Glutamatergic neuron (in vitro differentiated cells): ENCODE measurements around the gene DERL2. TPM values are rescaled to one million over a fixed set of nuclear protein-coding genes. Genes with fewer than 3 reads are reported as not detected.

Experiments used
- DNase-seq: peaks from one replicate; pipeline ENCODE4 v3.0.0; 2022
- H3K27ac Mint-ChIP-seq: one replicate; pipeline ENCODE4 v1.8.0; 2020; ENCODE audit warnings: mild to moderate bottlenecking, mixed read lengths, inconsistent platforms; ENCODE audit not compliant: unreplicated experiment
- H3K27me3 Mint-ChIP-seq: one replicate; pipeline ENCODE4 v1.8.0; 2020; ENCODE audit warnings: mild to moderate bottlenecking, moderate library complexity, mixed read lengths, inconsistent platforms; ENCODE audit not compliant: unreplicated experiment
- H3K36me3 Mint-ChIP-seq: one replicate; pipeline ENCODE4 v1.8.0; 2020; ENCODE audit warnings: mild to moderate bottlenecking, mixed read lengths, inconsistent platforms; ENCODE audit not compliant: unreplicated experiment
- H3K4me1 Mint-ChIP-seq: one replicate; pipeline ENCODE4 v1.8.0; 2020; ENCODE audit warnings: mild to moderate bottlenecking, low read depth, mixed read lengths, inconsistent platforms; ENCODE audit not compliant: unreplicated experiment
- H3K4me3 Mint-ChIP-seq: one replicate; pipeline ENCODE4 v1.8.0; 2020; ENCODE audit warnings: mild to moderate bottlenecking, mixed read lengths, inconsistent platforms; ENCODE audit not compliant: unreplicated experiment
- H3K9me3 Mint-ChIP-seq: one replicate; pipeline ENCODE4 v1.8.0; 2020; ENCODE audit warnings: mild to moderate bottlenecking, moderate library complexity, mixed read lengths, inconsistent platforms; ENCODE audit not compliant: unreplicated experiment
- total RNA-seq: library from RNA; stranded (reverse); fragmentation: NEBNext Ultra II Directional; extraction: Animal tissue kit (Norgen Biotek cat#: 25700); gene quantifications from one replicate; pipeline ENCODE4 v1.2.1, GENCODE V29; 2021; ENCODE audit not compliant: unreplicated experiment
- TF ChIP-seq, protein P1 (sequence below): fragments of 200-600 bp; sonication (generic); IDR thresholded peaks from one replicate; pipeline ENCODE4 v1.5.0; 2021; ENCODE audit not compliant: partially characterized antibody, unreplicated experiment

The DERL2 gene
- total RNA-seq, 1 donor from 2014 or later: 56.1 TPM

DNA sequence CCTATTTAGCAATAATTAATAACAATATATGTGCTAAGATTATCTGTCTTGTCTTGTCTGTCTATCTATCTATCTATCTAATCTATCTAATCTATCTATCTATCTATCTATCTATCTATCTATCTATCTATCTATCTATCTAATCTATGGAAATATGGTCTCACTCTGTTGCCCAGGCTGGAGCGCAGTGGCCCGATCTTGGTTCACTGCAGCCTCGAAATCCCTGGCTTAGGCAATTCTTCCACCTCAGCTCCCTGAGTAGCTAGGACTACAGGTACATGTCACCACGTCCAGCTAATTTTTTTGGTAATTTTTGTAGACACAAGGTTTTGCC is 45.1 kb upstream of the DERL2 start:
- Mint-ChIP-seq H3K27ac (no peak overlapping the region), H3K27me3 (peaks cover 5% of the 10 kb centered on the region), H3K9me3 (peaks cover 7% of the 10 kb centered on the region), H3K36me3 (no peaks in the 10 kb centered on the region), H3K4me1 (peaks cover 18% of the 10 kb centered on the region), H3K4me3 (no peak overlapping the region)
- DNase-seq: no peak
- TF ChIP-seq, protein P1, sequence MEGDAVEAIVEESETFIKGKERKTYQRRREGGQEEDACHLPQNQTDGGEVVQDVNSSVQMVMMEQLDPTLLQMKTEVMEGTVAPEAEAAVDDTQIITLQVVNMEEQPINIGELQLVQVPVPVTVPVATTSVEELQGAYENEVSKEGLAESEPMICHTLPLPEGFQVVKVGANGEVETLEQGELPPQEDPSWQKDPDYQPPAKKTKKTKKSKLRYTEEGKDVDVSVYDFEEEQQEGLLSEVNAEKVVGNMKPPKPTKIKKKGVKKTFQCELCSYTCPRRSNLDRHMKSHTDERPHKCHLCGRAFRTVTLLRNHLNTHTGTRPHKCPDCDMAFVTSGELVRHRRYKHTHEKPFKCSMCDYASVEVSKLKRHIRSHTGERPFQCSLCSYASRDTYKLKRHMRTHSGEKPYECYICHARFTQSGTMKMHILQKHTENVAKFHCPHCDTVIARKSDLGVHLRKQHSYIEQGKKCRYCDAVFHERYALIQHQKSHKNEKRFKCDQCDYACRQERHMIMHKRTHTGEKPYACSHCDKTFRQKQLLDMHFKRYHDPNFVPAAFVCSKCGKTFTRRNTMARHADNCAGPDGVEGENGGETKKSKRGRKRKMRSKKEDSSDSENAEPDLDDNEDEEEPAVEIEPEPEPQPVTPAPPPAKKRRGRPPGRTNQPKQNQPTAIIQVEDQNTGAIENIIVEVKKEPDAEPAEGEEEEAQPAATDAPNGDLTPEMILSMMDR: no peak

DNA sequence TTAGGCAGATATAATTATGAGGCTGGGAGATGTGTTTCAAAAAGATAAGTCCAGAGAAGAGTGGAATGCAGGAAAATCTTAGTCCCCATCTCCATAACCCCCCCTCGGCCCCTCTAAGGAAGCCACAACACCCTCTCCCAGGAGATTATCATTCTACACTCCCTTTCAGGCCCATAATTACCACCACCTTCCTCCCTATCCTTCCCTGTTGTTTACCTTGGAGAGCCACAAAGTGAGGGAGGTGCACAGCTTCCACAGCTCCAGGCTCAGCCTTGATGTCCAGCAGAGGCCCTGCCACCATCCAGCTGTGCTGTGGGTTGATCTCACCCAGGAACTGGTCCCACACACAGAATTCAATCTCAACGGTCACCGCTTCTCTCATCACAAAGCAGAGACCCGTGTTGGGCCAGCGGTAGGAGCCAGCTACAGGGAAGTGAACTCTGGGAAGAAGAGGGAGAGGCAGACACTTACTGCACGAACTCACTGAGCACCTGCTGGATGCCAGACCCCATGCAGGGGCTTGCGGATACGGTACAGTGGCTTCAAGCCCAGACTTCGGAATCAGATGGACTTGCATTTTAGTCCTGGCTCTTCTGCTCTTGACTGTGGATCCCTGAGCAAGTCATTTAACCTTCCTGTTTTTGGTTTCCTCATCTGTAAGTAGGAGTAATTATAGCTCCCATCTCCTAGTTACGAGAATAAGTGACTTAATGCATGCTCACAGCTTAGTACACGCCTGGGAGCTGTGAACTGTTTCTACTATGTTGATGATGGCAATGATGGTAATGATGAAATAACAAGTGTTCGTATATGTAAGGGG is 44.5 kb upstream of the DERL2 start:
- no peaks in the 10 kb centered on the region for H3K36me3 Mint-ChIP-seq
- H3K4me3 Mint-ChIP-seq: no peak overlapping the region
- no peak for DNase-seq
- peaks cover 6% of the 10 kb centered on the region for H3K9me3 Mint-ChIP-seq
- H3K27me3 Mint-ChIP-seq: peaks cover 5% of the 10 kb centered on the region
- peaks cover 18% of the 10 kb centered on the region for H3K4me1 Mint-ChIP-seq
- TF ChIP-seq, protein P1: no peak
- no peak overlapping the region for H3K27ac Mint-ChIP-seq

DNA sequence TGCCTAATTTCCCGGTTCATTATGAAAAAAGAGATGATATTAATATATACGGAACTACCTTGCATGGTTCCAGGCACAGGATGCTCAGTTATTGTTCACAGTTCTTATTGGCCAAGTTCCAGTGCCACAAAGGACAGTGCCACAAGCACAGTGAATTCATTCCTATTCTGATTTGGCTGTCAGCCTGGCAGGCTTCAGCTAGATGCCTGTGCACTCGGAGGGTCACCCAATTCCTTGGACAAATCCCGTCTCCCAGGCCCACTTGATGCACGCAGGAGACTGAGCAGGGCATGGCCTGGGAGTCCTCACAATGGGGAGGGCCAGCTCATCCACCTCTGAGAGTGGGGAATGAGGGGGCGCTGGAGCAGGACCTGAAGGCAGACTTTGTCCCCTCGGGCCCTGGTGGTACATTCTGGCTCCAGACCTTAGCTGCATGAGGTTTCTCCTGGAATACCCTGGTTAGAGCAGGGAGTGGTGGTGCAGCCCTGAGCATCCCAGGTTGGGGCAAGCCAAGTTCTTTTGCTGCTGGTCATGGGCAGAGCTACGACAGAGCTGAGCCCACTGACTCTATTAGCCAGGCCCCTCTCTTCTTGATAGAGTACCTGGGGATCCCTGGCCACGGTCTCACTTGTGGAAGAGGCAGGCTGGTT is 41.7 kb upstream of the DERL2 start:
- H3K36me3 Mint-ChIP-seq: no peaks in the 10 kb centered on the region
- peaks cover 3% of the 10 kb centered on the region for H3K9me3 Mint-ChIP-seq
- no peak for DNase-seq
- peak overlapping the region; percentile 96 for H3K27ac Mint-ChIP-seq
- H3K4me1 Mint-ChIP-seq: peaks cover 18% of the 10 kb centered on the region
- H3K27me3 Mint-ChIP-seq: peaks cover 3% of the 10 kb centered on the region
- H3K4me3 Mint-ChIP-seq: peak overlapping the region; percentile 25
- TF ChIP-seq, protein P1: no peak

- peaks cover 3% of the 10 kb centered on the region for H3K27me3 Mint-ChIP-seq
- TF ChIP-seq, protein P1: no peak
- peaks cover 18% of the 10 kb centered on the region for H3K4me1 Mint-ChIP-seq
- peaks cover 3% of the 10 kb centered on the region for H3K9me3 Mint-ChIP-seq
- no peaks in the 10 kb centered on the region for H3K36me3 Mint-ChIP-seq
- peak; percentile 88 for DNase-seq
- H3K4me3 Mint-ChIP-seq: peak overlapping the region; percentile 25
- H3K27ac Mint-ChIP-seq: peak overlapping the region; percentile 96
Measured at GRCh38 chr17:5526821-5527598, 41.0 kb upstream of the DERL2 start.
